GM12891 (cell line): ENCODE results near the gene DEF6.

Experiments
- PAX5 ChIP-seq: IDR thresholded peaks from 2 replicates; pipeline ENCODE4 v1.6.1; 2011; ENCODE audit warnings: low read length, moderate library complexity, mild to moderate bottlenecking; ENCODE audit not compliant: insufficient read depth, severe bottlenecking
- POLR2A ChIP-seq: IDR thresholded peaks from 2 replicates; pipeline ENCODE4 v1.6.1; 2011; ENCODE audit warnings: low read depth, low read length, control low read depth
- POLR2AphosphoS5 ChIP-seq: IDR thresholded peaks from 2 replicates; pipeline ENCODE4 v1.6.1; 2011; ENCODE audit warnings: low read depth, low read length, control low read depth
- POU2F2 ChIP-seq: IDR thresholded peaks from 2 replicates; pipeline ENCODE4 v1.6.1; 2011; ENCODE audit warnings: low read depth, mild to moderate bottlenecking, control low read depth, low read length, moderate library complexity
- SPI1 ChIP-seq: IDR thresholded peaks from 2 replicates; pipeline ENCODE4 v1.6.1; 2011; ENCODE audit warnings: low read depth, low read length, control low read depth
- TAF1 ChIP-seq: IDR thresholded peaks from 2 replicates; pipeline ENCODE4 v1.6.1; 2011; ENCODE audit warnings: low read depth, low read length, control low read depth

- TF ChIP-seq SPI1 (no peak), POLR2A (no peak), POLR2AphosphoS5 (no peak), TAF1 (no peak), POU2F2 (no peak), PAX5 (no peak)
Measured at GRCh38 chr6:35309611-35310264, 12.1 kb downstream of the DEF6 start.
